Memory B cell (primary cell): ENCODE data around the gene VAV3.

Source experiments
- ATAC-seq: fragments of 150-1000 bp; cut with Tn5 transposase; 2 replicates; pipeline ENCODE4 v1.10.0; 2021; ENCODE audit warnings: low read depth, mild to moderate bottlenecking, moderate library complexity
- DNase-seq, 2 donors: peaks; one replicate each; pipeline ENCODE4 v3.0.0; 2022; ENCODE audit warnings: low spot score in 2 of 2
- H3K27ac Mint-ChIP-seq: one replicate; pipeline ENCODE4 v1.8.0; 2022; ENCODE audit warnings: mild to moderate bottlenecking, moderate library complexity, mixed read lengths
- H3K27me3 Mint-ChIP-seq: one replicate; pipeline ENCODE4 v1.8.0; 2022; ENCODE audit warnings: mixed read lengths
- H3K36me3 Mint-ChIP-seq: one replicate; pipeline ENCODE4 v1.8.0; 2022; ENCODE audit warnings: mild to moderate bottlenecking, mixed read lengths
- H3K4me1 Mint-ChIP-seq: one replicate; pipeline ENCODE4 v1.8.0; 2022; ENCODE audit warnings: mixed read lengths
- H3K4me3 Mint-ChIP-seq: one replicate; pipeline ENCODE4 v1.8.0; 2022; ENCODE audit warnings: mild to moderate bottlenecking, moderate library complexity, mixed read lengths
- H3K9me3 Mint-ChIP-seq: one replicate; pipeline ENCODE4 v1.8.0; 2022; ENCODE audit warnings: mixed read lengths

VAV3 gene

GRCh38 chr1:107590900-107591622 lies 373.9 kb downstream of the VAV3 start:
- Mint-ChIP-seq H3K27me3 (no peaks in the 10 kb centered on the region), H3K27ac (no peak overlapping the region), H3K4me1 (peaks cover 9% of the 10 kb centered on the region), H3K36me3 (peaks cover 27% of the 10 kb centered on the region), H3K4me3 (no peak overlapping the region), H3K9me3 (no peaks in the 10 kb centered on the region)
- peak; percentile 60 for ATAC-seq
- no peak for DNase-seq

- no peak overlapping the region for H3K4me3 Mint-ChIP-seq
- H3K27me3 Mint-ChIP-seq: no peaks in the 10 kb centered on the region
- H3K9me3 Mint-ChIP-seq: peaks cover 2% of the 10 kb centered on the region
- peaks cover 33% of the 10 kb centered on the region for H3K36me3 Mint-ChIP-seq
- ATAC-seq: no peak
- no peak for DNase-seq
- no peak overlapping the region for H3K27ac Mint-ChIP-seq
- peaks cover 9% of the 10 kb centered on the region for H3K4me1 Mint-ChIP-seq
Observed at GRCh38 chr1:107590087-107590486, 374.9 kb downstream of the VAV3 start.

GRCh38 chr1:107588321-107588720 lies 376.7 kb downstream of the VAV3 start:
- Mint-ChIP-seq H3K27ac (no peak overlapping the region), H3K4me3 (no peak overlapping the region)
- ATAC-seq: no peak

GRCh38 chr1:107575226-107575625 lies 389.8 kb downstream of the VAV3 start:
- H3K27me3 Mint-ChIP-seq: no peaks in the 10 kb centered on the region
- H3K36me3 Mint-ChIP-seq: peaks cover 36% of the 10 kb centered on the region
- ATAC-seq (no peak), DNase-seq (no peak)
- H3K4me3 Mint-ChIP-seq: no peak overlapping the region
- peaks cover 3% of the 10 kb centered on the region for H3K4me1 Mint-ChIP-seq
- no peaks in the 10 kb centered on the region for H3K9me3 Mint-ChIP-seq
- H3K27ac Mint-ChIP-seq: peak overlapping the region; percentile 42

More at GRCh38 chr1:107588321-107588720, 376.7 kb downstream of the VAV3 start:
- peaks cover 6% of the 10 kb centered on the region for H3K4me1 Mint-ChIP-seq
- no peak for DNase-seq
- no peaks in the 10 kb centered on the region for H3K27me3 Mint-ChIP-seq
- H3K36me3 Mint-ChIP-seq: peaks cover 30% of the 10 kb centered on the region
- H3K9me3 Mint-ChIP-seq: peaks cover 2% of the 10 kb centered on the region

- H3K27ac Mint-ChIP-seq: no peak overlapping the region
- H3K36me3 Mint-ChIP-seq: peaks cover 25% of the 10 kb centered on the region
- H3K4me1 Mint-ChIP-seq: peaks cover 3% of the 10 kb centered on the region
- ATAC-seq: no peak
- DNase-seq: no peak
- no peak overlapping the region for H3K4me3 Mint-ChIP-seq
- no peaks in the 10 kb centered on the region for H3K9me3 Mint-ChIP-seq
- H3K27me3 Mint-ChIP-seq: no peaks in the 10 kb centered on the region
Observed at GRCh38 chr1:107574044-107574443, 390.9 kb downstream of the VAV3 start.

- Mint-ChIP-seq H3K27me3 (no peaks in the 10 kb centered on the region), H3K4me1 (peaks cover 3% of the 10 kb centered on the region), H3K36me3 (peaks cover 25% of the 10 kb centered on the region), H3K9me3 (no peaks in the 10 kb centered on the region), H3K27ac (no peak overlapping the region), H3K4me3 (no peak overlapping the region)
- DNase-seq (no peak), ATAC-seq (no peak)
Observed at GRCh38 chr1:107572674-107573211, 392.2 kb downstream of the VAV3 start.

GRCh38 chr1:107570768-107571167 lies 394.2 kb downstream of the VAV3 start:
- H3K27me3 Mint-ChIP-seq: no peaks in the 10 kb centered on the region
- H3K4me3 Mint-ChIP-seq: no peak overlapping the region
- H3K4me1 Mint-ChIP-seq: peaks cover 3% of the 10 kb centered on the region

GRCh38 chr1:107563441-107563840 lies 401.5 kb downstream of the VAV3 start:
- no peaks in the 10 kb centered on the region for H3K9me3 Mint-ChIP-seq
- H3K27ac Mint-ChIP-seq: no peak overlapping the region
- H3K36me3 Mint-ChIP-seq: no peaks in the 10 kb centered on the region
- no peaks in the 10 kb centered on the region for H3K4me1 Mint-ChIP-seq
- H3K27me3 Mint-ChIP-seq: no peaks in the 10 kb centered on the region
- ATAC-seq: no peak
- no peak for DNase-seq
- H3K4me3 Mint-ChIP-seq: no peak overlapping the region

More at GRCh38 chr1:107570768-107571167, 394.2 kb downstream of the VAV3 start:
- H3K9me3 Mint-ChIP-seq: no peaks in the 10 kb centered on the region
- DNase-seq (no peak), ATAC-seq (no peak)
- H3K27ac Mint-ChIP-seq: no peak overlapping the region
- peaks cover 22% of the 10 kb centered on the region for H3K36me3 Mint-ChIP-seq

GRCh38 chr1:107559881-107560280 lies 405.1 kb downstream of the VAV3 start:
- DNase-seq (no peak), ATAC-seq (no peak)
- Mint-ChIP-seq H3K4me1 (no peaks in the 10 kb centered on the region), H3K27ac (no peak overlapping the region), H3K36me3 (no peaks in the 10 kb centered on the region), H3K27me3 (no peaks in the 10 kb centered on the region), H3K9me3 (no peaks in the 10 kb centered on the region), H3K4me3 (no peak overlapping the region)

- Mint-ChIP-seq H3K36me3 (no peaks in the 10 kb centered on the region), H3K4me3 (no peak overlapping the region), H3K27me3 (peaks cover 1% of the 10 kb centered on the region), H3K9me3 (no peaks in the 10 kb centered on the region), H3K4me1 (no peaks in the 10 kb centered on the region), H3K27ac (no peak overlapping the region)
- no peak for DNase-seq
- no peak for ATAC-seq
Observed at GRCh38 chr1:107557095-107557494, 407.9 kb downstream of the VAV3 start.

GRCh38 chr1:107555578-107555977 lies 409.4 kb downstream of the VAV3 start:
- no peaks in the 10 kb centered on the region for H3K36me3 Mint-ChIP-seq
- no peak overlapping the region for H3K27ac Mint-ChIP-seq
- H3K4me3 Mint-ChIP-seq: no peak overlapping the region
- no peak for DNase-seq
- H3K27me3 Mint-ChIP-seq: peaks cover 1% of the 10 kb centered on the region
- H3K4me1 Mint-ChIP-seq: no peaks in the 10 kb centered on the region
- no peak for ATAC-seq
- H3K9me3 Mint-ChIP-seq: no peaks in the 10 kb centered on the region

GRCh38 chr1:107552781-107553180 lies 412.2 kb downstream of the VAV3 start:
- H3K4me3 Mint-ChIP-seq: no peak overlapping the region
- no peak for DNase-seq
- ATAC-seq: no peak
- H3K4me1 Mint-ChIP-seq: no peaks in the 10 kb centered on the region
- H3K27me3 Mint-ChIP-seq: peaks cover 1% of the 10 kb centered on the region
- H3K9me3 Mint-ChIP-seq: no peaks in the 10 kb centered on the region
- H3K36me3 Mint-ChIP-seq: no peaks in the 10 kb centered on the region
- H3K27ac Mint-ChIP-seq: no peak overlapping the region

GRCh38 chr1:107551456-107551855 lies 413.5 kb downstream of the VAV3 start:
- no peaks in the 10 kb centered on the region for H3K4me1 Mint-ChIP-seq
- peaks cover 1% of the 10 kb centered on the region for H3K27me3 Mint-ChIP-seq
- ATAC-seq (no peak), DNase-seq (no peak)
- H3K27ac Mint-ChIP-seq: no peak overlapping the region
- H3K36me3 Mint-ChIP-seq: no peaks in the 10 kb centered on the region
- H3K9me3 Mint-ChIP-seq: no peaks in the 10 kb centered on the region
- no peak overlapping the region for H3K4me3 Mint-ChIP-seq

GRCh38 chr1:107550358-107550757 lies 414.6 kb downstream of the VAV3 start:
- no peak overlapping the region for H3K27ac Mint-ChIP-seq
- no peaks in the 10 kb centered on the region for H3K9me3 Mint-ChIP-seq
- H3K36me3 Mint-ChIP-seq: no peaks in the 10 kb centered on the region
- H3K4me1 Mint-ChIP-seq: no peaks in the 10 kb centered on the region
- H3K27me3 Mint-ChIP-seq: peaks cover 1% of the 10 kb centered on the region
- H3K4me3 Mint-ChIP-seq: no peak overlapping the region
- no peak for ATAC-seq
- no peak for DNase-seq
